ENCODE results near the gene CD82.

DNA sequence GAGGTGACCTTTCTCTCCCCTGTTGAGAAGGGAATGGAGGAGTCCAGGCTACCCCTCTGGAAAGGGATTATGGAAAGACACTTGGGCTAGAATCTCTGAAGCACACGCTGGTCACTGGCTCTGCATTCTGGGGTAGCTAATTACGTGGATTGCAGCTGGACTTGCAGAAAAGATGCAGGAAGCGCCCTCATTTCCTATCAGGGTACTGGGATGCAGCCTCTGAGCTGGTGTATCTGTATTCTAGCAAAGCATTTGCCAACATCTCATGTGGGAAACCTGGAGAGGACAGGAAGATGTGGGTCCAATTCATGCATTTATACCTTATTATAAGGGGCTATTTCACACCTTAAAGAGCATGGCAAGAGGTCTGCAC, 44.3 kb downstream of the CD82 start:
- TF ChIP-seq SUZ12 (IDR thresholded peaks at IDR 0.05; ENCODE audit: extremely low read depth, insufficient read depth, insufficient read length): no peak
- TF ChIP-seq YY1 (IDR thresholded peaks at IDR 0.05; ENCODE audit: insufficient read depth, insufficient read length): no peak

All from NT2/D1 (cell line).